SU-DHL-6 (cell line): ENCODE results near the gene SLC6A11.

ENCODE experiments used
- H2AFZ ChIP-seq: fragments of 200-600 bp; sonication (generic); 2 replicates; pipeline ENCODE4 v1.6.1; 2014; ENCODE audit warnings: low read depth, mild to moderate bottlenecking, moderate library complexity, mixed read lengths, antibody characterized with exemption, low read length; ENCODE audit not compliant: severe bottlenecking
- H3F3A ChIP-seq: fragments of 200-600 bp; shearing (Covaris generic); 2 replicates; pipeline ENCODE4 v1.6.0; 2016; ENCODE audit warnings: antibody characterized with exemption, mild to moderate bottlenecking; ENCODE audit not compliant: insufficient read depth
- H3K27ac ChIP-seq: fragments of 200-600 bp; sonication (generic); 2 replicates; pipeline ENCODE4 v1.5.1; 2016; ENCODE audit warnings: low read depth, mild to moderate bottlenecking, low read length, moderate library complexity, mixed read lengths
- H3K27me3 ChIP-seq: fragments of 200-600 bp; sonication (generic), shearing (Covaris generic); 2 replicates; pipeline ENCODE4 v1.6.0; 2014; ENCODE audit warnings: mild to moderate bottlenecking, low read length
- H3K36me3 ChIP-seq: fragments of 200-600 bp; sonication (generic); 2 replicates; pipeline ENCODE4 v1.6.1; 2014; ENCODE audit warnings: mild to moderate bottlenecking, low read length, mixed read lengths
- H3K4me2 ChIP-seq: fragments of 300-600, 200-600 bp; shearing (Covaris generic), sonication (generic); 2 replicates; pipeline ENCODE4 v1.6.0; 2014; ENCODE audit warnings: low read length, low read depth, mild to moderate bottlenecking; ENCODE audit not compliant: poor library complexity, severe bottlenecking
- H3K4me3 ChIP-seq: fragments of 200-600 bp; sonication (generic); 2 replicates; pipeline ENCODE4 v1.5.1; 2014; ENCODE audit warnings: antibody characterized with exemption, low read length, mild to moderate bottlenecking, mixed read lengths; ENCODE audit not compliant: insufficient read depth, poor library complexity, severe bottlenecking
- H3K79me2 ChIP-seq: fragments of 200-600 bp; sonication (generic); 2 replicates; pipeline ENCODE4 v1.6.1; 2014; ENCODE audit warnings: mild to moderate bottlenecking, low read length, moderate library complexity; ENCODE audit not compliant: insufficient read depth
- H3K9ac ChIP-seq: fragments of 200-600 bp; sonication (generic); 2 replicates; pipeline ENCODE4 v1.7.0; 2014; ENCODE audit warnings: mild to moderate bottlenecking, low read length
- H3K9me2 ChIP-seq: fragments of 200-600 bp; sonication (generic); replicated peaks from 2 replicates; pipeline ENCODE4 v1.6.1; 2014; ENCODE audit warnings: low read length; ENCODE audit not compliant: insufficient read depth
- H3K9me3 ChIP-seq: fragments of 200-600 bp; sonication (generic); 2 replicates; pipeline ENCODE4 v1.6.1; 2014; ENCODE audit warnings: low read length, mixed read lengths; ENCODE audit not compliant: insufficient read depth
- H4K20me1 ChIP-seq: fragments of 200-600 bp; sonication (generic); 2 replicates; pipeline ENCODE4 v1.6.1; 2014; ENCODE audit warnings: low read depth, mild to moderate bottlenecking, antibody characterized with exemption, low read length, moderate library complexity, mixed read lengths
- CTCF ChIP-seq: fragments of 200-600 bp; sonication (generic); IDR thresholded peaks from one replicate; pipeline ENCODE4 v1.5.1; 2017; ENCODE audit warnings: antibody characterized with exemption, mild to moderate bottlenecking, low read length, moderate library complexity; ENCODE audit not compliant: insufficient read depth, poor library complexity, severe bottlenecking
- EZH2phosphoT487 ChIP-seq: fragments of 200-600 bp; sonication (generic), shearing (Covaris generic); conservative IDR thresholded peaks from 2 replicates; pipeline ENCODE4 v1.6.1; 2018; ENCODE audit warnings: mild to moderate bottlenecking, antibody characterized with exemption, low read length, moderate library complexity, mixed read lengths

SLC6A11 gene

GRCh38 chr3:10835406-10835805 lies 19.4 kb downstream of the SLC6A11 start:
- Histone ChIP-seq H3K36me3 (no peaks in the 10 kb centered on the region), H3K4me2 (no peak overlapping the region), H3K9ac (no peak overlapping the region), H3F3A (no peaks in the 10 kb centered on the region), H3K9me3 (no peaks in the 10 kb centered on the region), H3K27ac (no peak overlapping the region), H4K20me1 (no peaks in the 10 kb centered on the region), H3K4me3 (no peak overlapping the region), H3K9me2 (no peaks in the 10 kb centered on the region), H3K27me3 (no peaks in the 10 kb centered on the region), H2AFZ (no peak overlapping the region), H3K79me2 (no peaks in the 10 kb centered on the region)
- no peak for TF ChIP-seq EZH2phosphoT487
- no peak for TF ChIP-seq CTCF

- Histone ChIP-seq H3K4me3 (no peak overlapping the region), H3K27ac (no peak overlapping the region), H3K36me3 (no peaks in the 10 kb centered on the region), H3K9me3 (no peaks in the 10 kb centered on the region), H3K79me2 (no peaks in the 10 kb centered on the region), H3K9me2 (no peaks in the 10 kb centered on the region), H3F3A (no peaks in the 10 kb centered on the region), H3K27me3 (no peaks in the 10 kb centered on the region), H3K4me2 (no peak overlapping the region), H2AFZ (no peak overlapping the region), H3K9ac (no peak overlapping the region), H4K20me1 (no peaks in the 10 kb centered on the region)
- no peak for TF ChIP-seq EZH2phosphoT487
- TF ChIP-seq CTCF, result no peak
Measured at GRCh38 chr3:10836676-10837075, 20.6 kb downstream of the SLC6A11 start.

- TF ChIP-seq EZH2phosphoT487 (no peak), CTCF (no peak)
- Histone ChIP-seq H3K9ac (no peak overlapping the region), H3K27me3 (no peaks in the 10 kb centered on the region), H3F3A (no peaks in the 10 kb centered on the region), H3K9me2 (no peaks in the 10 kb centered on the region), H3K4me3 (no peak overlapping the region), H3K36me3 (no peaks in the 10 kb centered on the region), H3K9me3 (no peaks in the 10 kb centered on the region), H3K79me2 (no peaks in the 10 kb centered on the region), H2AFZ (no peak overlapping the region), H4K20me1 (no peaks in the 10 kb centered on the region), H3K4me2 (no peak overlapping the region), H3K27ac (no peak overlapping the region)
Measured at GRCh38 chr3:10837849-10838248, 21.8 kb downstream of the SLC6A11 start.
